K562 (cell line): ENCODE data around the gene ENO2.

Experiments used
- CHCHD3 ChIP-seq: fragments of 250-450 bp; sonication (Bioruptor Pico); IDR thresholded peaks from 2 replicates; pipeline ENCODE4 v2.1.2; 2022; ENCODE audit warnings: mild to moderate bottlenecking
- LEF1 ChIP-seq: fragments of 450-650 bp; IDR thresholded peaks from 2 replicates; pipeline ENCODE4 v1.6.1; 2016; ENCODE audit warnings: mild to moderate bottlenecking
- MTA3 ChIP-seq: fragments of 450-650 bp; formaldehyde crosslinking; IDR thresholded peaks from 2 replicates; pipeline ENCODE4 v1.6.1; 2017; ENCODE audit warnings: mild to moderate bottlenecking, borderline replicate concordance
- SRF ChIP-seq, 2 experiments: fragments of 250-450, 450-650 bp in 1 of 2; sonication (Bioruptor Pico) in 1 of 2; sonication (generic) in 1 of 2; formaldehyde crosslinking; IDR thresholded peaks; 2 replicates each; pipeline versions ENCODE4 v1.5.0 to v1.5.1; 2020 to 2022; ENCODE audit warnings: mild to moderate bottlenecking in 1 of 2, missing genetic modification reagents in 1 of 2
- TF ChIP-seq, protein P1 (sequence below), 3 experiments: IDR thresholded peaks in 2 of 3; conservative IDR thresholded peaks in 1 of 3; 2 replicates each; pipeline ENCODE4 v1.5.1; 2011 to 2012; ENCODE audit warnings: low read length in 3 of 3, mild to moderate bottlenecking in 3 of 3, control low read depth in 2 of 3, improper control_type of control experiment in 1 of 3, inconsistent platforms in 1 of 3, low read depth in 1 of 3, mixed read lengths in 1 of 3, moderate library complexity in 1 of 3; ENCODE audit not compliant: insufficient read depth in 2 of 3
- TF ChIP-seq, protein P2 (sequence below): sonication (generic); formaldehyde crosslinking; IDR thresholded peaks from 2 replicates; pipeline ENCODE4 v1.9.0; 2022; ENCODE audit warnings: mild to moderate bottlenecking, missing genetic modification reagents

DNA sequence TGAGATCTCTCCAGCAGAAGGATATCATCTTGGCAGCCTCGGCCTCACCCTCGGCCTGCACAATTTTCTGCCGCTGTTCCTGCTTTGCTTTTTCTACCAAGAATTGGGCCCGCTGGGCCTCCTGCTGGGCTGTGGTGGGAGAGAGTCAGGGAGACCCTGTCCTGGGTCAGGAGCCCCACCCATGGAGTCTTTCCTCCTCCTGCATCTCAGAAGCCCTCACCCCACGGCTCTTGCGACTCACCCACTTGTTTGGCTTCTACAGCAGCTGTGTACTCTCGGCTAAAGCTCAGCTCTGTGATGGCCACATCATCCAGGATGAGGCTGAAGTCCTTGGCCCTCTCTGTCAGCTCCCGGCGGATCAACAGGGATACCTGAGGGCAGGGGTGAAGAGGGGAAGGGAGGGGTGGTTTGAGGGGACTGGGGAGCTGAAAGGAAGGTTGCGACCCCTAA lies 53.3 kb downstream of the ENO2 start:
- TF ChIP-seq SRF (CRISPR knock-in tag; IDR thresholded peaks at IDR 0.05) = no peak
- TF ChIP-seq, protein P1, sequence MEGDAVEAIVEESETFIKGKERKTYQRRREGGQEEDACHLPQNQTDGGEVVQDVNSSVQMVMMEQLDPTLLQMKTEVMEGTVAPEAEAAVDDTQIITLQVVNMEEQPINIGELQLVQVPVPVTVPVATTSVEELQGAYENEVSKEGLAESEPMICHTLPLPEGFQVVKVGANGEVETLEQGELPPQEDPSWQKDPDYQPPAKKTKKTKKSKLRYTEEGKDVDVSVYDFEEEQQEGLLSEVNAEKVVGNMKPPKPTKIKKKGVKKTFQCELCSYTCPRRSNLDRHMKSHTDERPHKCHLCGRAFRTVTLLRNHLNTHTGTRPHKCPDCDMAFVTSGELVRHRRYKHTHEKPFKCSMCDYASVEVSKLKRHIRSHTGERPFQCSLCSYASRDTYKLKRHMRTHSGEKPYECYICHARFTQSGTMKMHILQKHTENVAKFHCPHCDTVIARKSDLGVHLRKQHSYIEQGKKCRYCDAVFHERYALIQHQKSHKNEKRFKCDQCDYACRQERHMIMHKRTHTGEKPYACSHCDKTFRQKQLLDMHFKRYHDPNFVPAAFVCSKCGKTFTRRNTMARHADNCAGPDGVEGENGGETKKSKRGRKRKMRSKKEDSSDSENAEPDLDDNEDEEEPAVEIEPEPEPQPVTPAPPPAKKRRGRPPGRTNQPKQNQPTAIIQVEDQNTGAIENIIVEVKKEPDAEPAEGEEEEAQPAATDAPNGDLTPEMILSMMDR (IDR thresholded peaks at IDR 0.05 in 2 of 3, conservative IDR thresholded peaks at IDR 0.05 in 1 of 3; ENCODE audit: insufficient read depth in 2 of 3, low read depth in 1 of 3, low read length in 3 of 3) = no peak
- TF ChIP-seq LEF1 = no peak
- no peak for TF ChIP-seq CHCHD3 (CRISPR knock-in tag)
- no peak for TF ChIP-seq MTA3
- TF ChIP-seq, protein P2, sequence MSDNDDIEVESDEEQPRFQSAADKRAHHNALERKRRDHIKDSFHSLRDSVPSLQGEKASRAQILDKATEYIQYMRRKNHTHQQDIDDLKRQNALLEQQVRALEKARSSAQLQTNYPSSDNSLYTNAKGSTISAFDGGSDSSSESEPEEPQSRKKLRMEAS (CRISPR knock-in tag) = no peak
